SJSA1 (cell line): ENCODE measurements around the gene RHBDD2. TPM values are rescaled to one million over a fixed set of nuclear protein-coding genes. Genes with fewer than 3 reads are reported as not detected.
"Not testable (repeated sequence)": the region's sequence is repeated elsewhere in the genome, so short reads cannot be mapped to it uniquely, and the experiment has no call there.

ENCODE experiments used
- DNase-seq, 2 experiments: peaks; one replicate each; pipeline ENCODE4 v3.0.0-alpha.2; 2015 to 2020; ENCODE audit warnings: low spot score in 2 of 2, low read depth in 1 of 2
- H3K27ac ChIP-seq: fragments of 250-450 bp; sonication (Bioruptor Pico); 2 replicates; pipeline ENCODE4 v1.5.1; 2020; ENCODE audit warnings: mild to moderate bottlenecking, moderate library complexity
- H3K27me3 ChIP-seq: fragments of 250-450 bp; sonication (Bioruptor Pico); replicated peaks from 2 replicates; pipeline ENCODE4 v1.5.1; 2020; ENCODE audit warnings: mild to moderate bottlenecking, moderate library complexity
- H3K36me3 ChIP-seq: fragments of 250-450 bp; sonication (Bioruptor Pico); 2 replicates; pipeline ENCODE4 v1.5.1; 2020; ENCODE audit warnings: mild to moderate bottlenecking
- H3K4me1 ChIP-seq: fragments of 250-450 bp; sonication (Bioruptor Pico); replicated peaks from 2 replicates; pipeline ENCODE4 v1.6.1; 2021; ENCODE audit warnings: mild to moderate bottlenecking
- H3K4me3 ChIP-seq: fragments of 250-450 bp; sonication (Bioruptor Pico); 2 replicates; pipeline ENCODE4 v1.5.1; 2020; ENCODE audit warnings: mild to moderate bottlenecking
- H3K9me3 ChIP-seq: fragments of 250-450 bp; sonication (Bioruptor Pico); replicated peaks from 2 replicates; pipeline ENCODE4 v1.5.1; 2020; ENCODE audit warnings: mild to moderate bottlenecking
- total RNA-seq: library from RNA; depleted of rRNA; stranded (reverse); fragments of >200 nt; shearing (Covaris generic); gene quantifications from 2 replicates; pipeline ENCODE4 v1.2.3, GENCODE V29; 2014

RHBDD2 gene
- total RNA-seq, 1 experiment from 2014 or later, result 46.2 TPM

DNA sequence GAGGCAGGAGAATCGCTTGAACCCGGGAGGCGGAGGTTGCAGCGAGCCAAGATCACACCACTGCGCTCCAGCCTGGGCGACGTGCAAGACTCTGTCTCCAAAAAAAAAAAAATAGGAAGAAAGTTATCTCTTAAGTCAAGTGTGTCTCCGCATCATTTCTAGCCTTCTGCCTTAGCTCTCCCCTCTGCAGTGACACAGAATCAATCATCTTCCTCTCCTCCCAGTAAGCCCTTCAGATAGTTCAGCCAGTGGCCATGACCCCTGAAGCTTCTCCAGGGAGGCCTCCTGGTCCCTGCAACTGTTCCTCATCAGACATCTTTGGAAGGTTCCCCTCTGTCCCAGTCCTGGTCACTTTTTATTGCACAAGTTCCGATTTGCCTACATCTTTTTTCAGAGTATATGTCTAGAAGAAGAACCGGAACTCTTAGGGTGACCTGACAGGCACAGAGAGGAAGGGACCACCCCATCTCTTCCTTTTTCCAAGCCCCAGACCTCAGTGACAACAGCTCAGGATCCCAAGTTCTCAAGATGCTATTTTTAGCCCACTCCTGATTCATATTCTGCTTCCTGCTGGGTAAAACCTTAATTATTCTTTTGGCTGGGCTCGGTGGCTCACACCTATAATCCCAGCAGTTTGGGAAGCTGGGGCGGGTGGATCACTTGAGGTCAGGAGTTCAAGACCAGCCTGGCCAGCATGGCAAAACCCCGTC is 6.6 kb upstream of the RHBDD2 start:
- Histone ChIP-seq H3K36me3 (no peaks in the 10 kb centered on the region), H3K27ac (0 out of 2 replicates have a peak overlapping the region, but pooled peaks have one; percentile 29), H3K9me3 (no peaks in the 10 kb centered on the region), H3K4me3 (no peak overlapping the region), H3K4me1 (peaks cover 11% of the 10 kb centered on the region), H3K27me3 (no peaks in the 10 kb centered on the region)
- DNase-seq, result peak in 1 of 2 experiments; percentile 16

DNA sequence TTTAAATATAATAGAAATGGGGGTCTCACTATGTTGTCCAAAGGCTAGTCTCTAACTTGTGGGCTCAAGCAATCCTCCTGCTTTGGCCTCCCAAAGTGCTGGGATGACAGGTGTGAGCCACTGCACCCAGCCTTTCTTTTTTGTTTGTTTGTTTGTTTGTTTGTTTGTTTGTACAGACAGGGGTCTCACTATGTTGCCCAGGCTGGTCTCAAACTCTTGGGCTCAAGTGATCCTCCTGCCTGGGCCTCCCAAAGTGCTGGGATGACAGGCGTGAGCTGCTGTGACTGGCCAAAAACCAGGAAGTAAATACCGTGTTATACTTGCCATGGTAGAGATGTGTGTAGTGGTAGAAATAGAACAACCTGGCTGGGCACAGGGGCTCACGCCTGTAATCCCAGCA is 4.7 kb upstream of the RHBDD2 start:
- H3K27me3 ChIP-seq, result not testable (repeated sequence)

DNA sequence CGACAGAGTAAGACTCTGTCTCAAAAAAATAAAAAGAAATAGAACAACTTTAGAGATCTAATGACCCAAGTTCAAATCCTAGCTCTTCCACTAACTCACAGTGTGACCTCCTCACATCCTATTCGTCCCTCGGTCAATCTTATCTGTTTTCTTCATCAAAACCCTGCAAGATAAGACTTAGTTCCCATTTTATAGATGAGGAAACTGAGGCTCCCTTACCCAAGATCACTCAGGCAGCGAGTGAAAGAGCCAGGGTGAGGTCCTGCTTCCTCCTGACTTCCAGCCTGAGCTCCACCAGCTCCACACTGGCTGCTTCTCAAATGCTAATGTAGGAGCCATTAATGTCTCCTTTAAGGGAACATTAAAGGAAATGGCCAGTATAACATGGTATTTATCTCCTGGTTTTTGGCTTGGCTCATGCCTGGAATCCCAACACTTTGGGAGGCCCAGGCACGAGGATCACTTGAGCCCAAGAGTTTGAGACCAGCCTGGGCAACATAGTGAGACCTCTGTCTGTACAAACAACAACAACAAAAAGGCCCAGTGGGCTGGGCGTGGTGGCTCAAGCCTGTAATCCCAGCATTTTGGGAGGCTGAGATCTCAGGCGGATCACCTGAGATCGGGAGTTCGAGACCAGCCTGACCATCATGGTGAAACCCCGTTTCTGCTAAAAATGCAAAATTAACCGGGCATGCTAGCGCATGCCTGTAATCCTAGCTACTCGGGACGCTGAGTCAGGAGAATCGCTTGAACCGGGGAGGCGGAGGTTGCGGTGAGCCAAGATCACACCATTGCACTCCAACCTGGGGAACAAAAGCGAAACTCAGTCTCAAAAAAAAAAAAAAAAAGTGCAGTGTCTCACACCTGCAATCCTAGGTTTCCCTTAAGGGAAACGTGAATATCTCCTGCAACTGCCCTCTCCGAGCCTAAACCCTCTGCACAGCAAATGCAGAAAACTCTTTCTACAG is 3.4 kb upstream of the RHBDD2 start:
- DNase-seq, result no peak
- Histone ChIP-seq H3K27me3 (no peaks in the 10 kb centered on the region), H3K4me1 (peaks cover 20% of the 10 kb centered on the region), H3K36me3 (peaks cover 12% of the 10 kb centered on the region), H3K9me3 (no peaks in the 10 kb centered on the region; the same call in 1 of the 2 replicates), H3K4me3 (no peak overlapping the region), H3K27ac (no peak overlapping the region)

More for the DNA sequence above, 4.7 kb upstream of the RHBDD2 start:
- peaks cover 14% of the 10 kb centered on the region for H3K4me1 ChIP-seq
- DNase-seq, H3K27ac ChIP-seq, H3K4me3 ChIP-seq, H3K36me3 ChIP-seq, H3K9me3 ChIP-seq: not testable (repeated sequence)

DNA sequence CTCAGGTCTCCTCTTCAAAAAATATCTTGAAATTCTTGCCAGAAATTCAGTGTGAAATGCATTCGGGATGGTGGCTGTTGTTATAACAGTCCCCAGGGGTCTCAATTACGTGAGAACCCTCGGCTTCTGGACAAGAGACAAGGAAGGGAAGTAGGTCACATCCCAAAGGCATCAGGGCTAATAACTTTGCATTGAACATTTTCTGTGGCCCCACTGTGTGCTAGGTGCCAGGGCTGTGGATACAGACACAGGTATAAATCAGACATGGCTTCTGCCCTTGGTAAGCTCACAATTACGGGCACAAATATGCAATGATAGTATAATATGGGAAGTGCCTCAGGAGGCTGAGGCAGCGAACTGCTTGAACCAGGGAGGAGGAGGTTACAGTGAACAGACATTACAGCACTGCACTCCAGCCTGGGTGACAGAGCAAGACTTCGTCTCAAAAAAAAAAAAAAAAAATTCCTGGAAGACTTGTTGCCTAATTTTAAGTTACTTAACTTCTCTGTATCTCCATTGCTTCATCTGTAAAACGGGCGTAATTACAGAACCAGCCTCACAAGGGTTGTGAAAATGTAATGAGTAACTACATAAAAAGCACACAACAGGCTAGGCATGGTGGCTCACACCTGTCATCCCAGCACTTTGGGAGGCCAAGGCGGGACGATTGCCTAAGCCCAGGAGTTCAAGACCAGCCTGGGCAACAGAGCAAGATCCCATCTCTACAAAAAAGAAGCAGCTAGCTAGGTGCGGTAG is 2.5 kb upstream of the RHBDD2 start:
- Histone ChIP-seq H3K9me3 (no peaks in the 10 kb centered on the region; the same call in 1 of the 2 replicates), H3K27ac (no peak overlapping the region), H3K4me1 (peaks cover 23% of the 10 kb centered on the region), H3K27me3 (no peaks in the 10 kb centered on the region), H3K4me3 (no peak overlapping the region), H3K36me3 (peaks cover 21% of the 10 kb centered on the region)
- no peak for DNase-seq

DNA sequence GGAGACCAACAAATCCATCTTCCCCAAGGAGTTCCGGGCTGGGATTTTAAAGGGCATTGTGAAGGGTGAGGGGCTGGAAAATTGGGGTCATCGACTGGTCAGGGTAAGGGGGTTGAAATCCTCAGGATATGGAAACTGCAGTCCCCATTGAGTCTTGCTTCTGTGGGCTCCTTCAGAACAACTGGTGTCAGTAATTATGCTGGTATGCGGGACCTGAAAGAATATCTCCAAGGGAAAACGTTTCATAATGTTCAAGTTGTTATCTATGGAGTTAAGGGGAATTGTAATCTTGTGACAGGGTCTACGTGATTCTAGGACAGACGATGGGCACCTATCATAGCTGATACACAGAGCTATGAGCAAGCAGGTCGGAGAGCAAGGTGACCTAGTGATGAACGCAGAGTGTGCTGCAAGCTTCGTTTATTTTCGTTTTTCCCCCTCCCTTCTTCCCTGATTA is 494 bp upstream of the RHBDD2 start:
- Histone ChIP-seq H3K36me3 (peaks cover 41% of the 10 kb centered on the region), H3K9me3 (no peaks in the 10 kb centered on the region; the same call in 1 of the 2 replicates), H3K4me3 (peak overlapping the region; percentile 84), H3K4me1 (peaks cover 15% of the 10 kb centered on the region), H3K27ac (peak overlapping the region; percentile 32; the same call in 1 of the 2 replicates), H3K27me3 (no peaks in the 10 kb centered on the region)
- DNase-seq, result no peak

DNA sequence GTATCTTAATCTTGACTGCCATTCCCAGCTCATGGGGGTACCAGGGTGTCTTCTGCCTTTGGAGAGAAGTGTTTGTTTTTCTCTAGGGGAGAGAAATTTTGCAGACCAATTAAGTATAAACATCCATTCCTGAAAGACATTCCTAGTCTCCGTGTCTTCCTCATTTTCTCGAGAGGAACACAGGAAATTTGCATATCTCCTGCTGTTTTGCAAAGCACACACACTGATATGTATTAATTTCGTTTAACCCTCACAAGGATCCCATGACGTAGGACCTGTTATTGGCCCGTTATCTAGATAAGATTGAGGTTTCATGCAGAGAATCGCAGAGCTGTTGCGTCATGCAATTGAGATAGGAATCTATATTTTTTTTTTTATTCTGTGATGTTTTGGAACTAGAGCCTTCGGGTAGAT is 944 bp downstream of the RHBDD2 start:
- no peaks in the 10 kb centered on the region for H3K27me3 ChIP-seq
- H3K9me3 ChIP-seq, result no peaks in the 10 kb centered on the region; the same call in 1 of the 2 replicates
- peak overlapping the region; percentile 53 for H3K27ac ChIP-seq
- peaks cover 56% of the 10 kb centered on the region for H3K36me3 ChIP-seq
- H3K4me1 ChIP-seq, result peaks cover 15% of the 10 kb centered on the region
- peak overlapping the region; percentile 84 for H3K4me3 ChIP-seq
- peak in 1 of 2 experiments; percentile 47 for DNase-seq

DNA sequence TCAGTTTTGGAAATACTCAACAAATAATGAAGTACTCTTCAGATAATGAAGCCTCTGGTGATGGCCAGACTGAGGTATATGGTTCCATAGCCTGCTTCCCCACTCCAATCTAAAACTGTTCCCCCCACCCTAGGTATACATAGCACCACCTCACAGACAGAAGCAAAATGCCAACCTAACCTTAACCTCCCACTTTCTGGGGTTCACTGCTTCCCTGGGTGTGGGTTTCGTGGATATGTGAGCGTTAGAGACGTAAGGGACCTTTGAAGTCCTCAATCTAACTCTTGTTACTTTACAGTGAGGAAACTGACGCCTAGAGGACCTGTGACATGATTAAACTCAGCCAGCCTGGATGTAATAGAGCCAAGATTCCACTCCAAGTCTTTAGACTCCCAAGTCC is 1.4 kb downstream of the RHBDD2 start:
- peaks cover 60% of the 10 kb centered on the region for H3K36me3 ChIP-seq
- no peaks in the 10 kb centered on the region; the same call in 1 of the 2 replicates for H3K9me3 ChIP-seq
- peak overlapping the region; percentile 53; the same call in 1 of the 2 replicates for H3K27ac ChIP-seq
- H3K27me3 ChIP-seq, result no peaks in the 10 kb centered on the region
- DNase-seq, result no peak
- peaks cover 15% of the 10 kb centered on the region for H3K4me1 ChIP-seq
- peak overlapping the region; percentile 84 for H3K4me3 ChIP-seq

DNA sequence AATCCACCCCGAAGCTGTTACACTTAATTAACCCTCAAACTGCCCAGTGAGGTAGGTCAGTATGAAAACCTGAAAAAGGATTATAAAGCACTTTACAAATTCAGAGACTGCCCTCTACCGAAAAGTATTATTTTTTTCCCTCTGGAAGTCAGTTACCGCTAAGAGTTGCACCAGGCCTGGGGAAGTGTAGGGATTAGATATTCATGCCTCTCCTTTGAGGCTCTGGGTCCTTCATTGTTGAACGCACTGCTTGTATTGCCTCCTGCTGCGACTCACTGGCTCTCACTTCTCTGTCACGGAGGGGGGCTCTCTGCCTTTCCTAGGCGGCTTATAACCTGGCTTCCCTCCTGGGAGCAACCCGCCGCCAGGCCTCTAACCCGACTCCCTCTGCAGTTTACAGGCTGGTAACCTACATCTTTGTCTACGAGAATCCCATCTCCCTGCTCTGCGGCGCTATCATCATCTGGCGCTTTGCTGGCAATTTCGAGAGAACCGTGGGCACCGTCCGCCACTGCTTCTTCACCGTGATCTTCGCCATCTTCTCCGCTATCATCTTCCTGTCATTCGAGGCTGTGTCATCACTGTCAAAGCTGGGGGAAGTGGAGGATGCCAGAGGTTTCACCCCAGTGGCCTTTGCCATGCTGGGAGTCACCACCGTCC is 2.7 kb downstream of the RHBDD2 start:
- no peak for DNase-seq
- H3K4me3 ChIP-seq, result no peak overlapping the region
- no peaks in the 10 kb centered on the region for H3K27me3 ChIP-seq
- no peaks in the 10 kb centered on the region; the same call in 1 of the 2 replicates for H3K9me3 ChIP-seq
- peaks cover 15% of the 10 kb centered on the region for H3K4me1 ChIP-seq
- no peak overlapping the region for H3K27ac ChIP-seq
- peaks cover 74% of the 10 kb centered on the region for H3K36me3 ChIP-seq

DNA sequence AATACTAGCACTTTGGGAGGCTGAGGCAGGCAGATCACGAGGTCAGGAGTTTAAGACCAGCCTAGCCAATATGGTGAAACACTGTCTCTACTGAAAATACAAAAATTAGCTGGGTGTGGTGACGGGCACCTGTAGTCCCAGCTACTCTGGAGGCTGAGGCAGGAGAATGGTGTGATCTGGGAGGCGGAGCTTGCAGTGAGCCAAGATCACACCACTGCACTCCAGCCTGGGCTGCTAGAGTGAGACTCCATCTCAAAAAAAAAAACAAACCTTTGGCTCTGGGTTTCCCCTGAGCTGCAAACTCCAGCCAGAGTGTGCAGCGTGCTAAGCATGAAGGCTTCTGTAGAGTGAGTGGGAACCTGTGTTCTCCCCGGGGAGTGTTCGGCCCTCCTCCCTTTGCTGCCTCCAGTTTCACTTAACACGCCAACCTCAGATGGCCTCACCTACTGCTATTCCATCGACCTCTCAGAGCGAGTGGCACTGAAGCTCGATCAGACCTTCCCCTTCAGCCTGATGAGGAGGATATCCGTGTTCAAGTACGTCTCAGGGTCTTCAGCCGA is 4.5 kb downstream of the RHBDD2 start:
- DNase-seq, H3K27ac ChIP-seq, H3K27me3 ChIP-seq, H3K9me3 ChIP-seq, H3K4me3 ChIP-seq: not testable (repeated sequence)
- peaks cover 88% of the 10 kb centered on the region for H3K36me3 ChIP-seq
- peaks cover 21% of the 10 kb centered on the region for H3K4me1 ChIP-seq

DNA sequence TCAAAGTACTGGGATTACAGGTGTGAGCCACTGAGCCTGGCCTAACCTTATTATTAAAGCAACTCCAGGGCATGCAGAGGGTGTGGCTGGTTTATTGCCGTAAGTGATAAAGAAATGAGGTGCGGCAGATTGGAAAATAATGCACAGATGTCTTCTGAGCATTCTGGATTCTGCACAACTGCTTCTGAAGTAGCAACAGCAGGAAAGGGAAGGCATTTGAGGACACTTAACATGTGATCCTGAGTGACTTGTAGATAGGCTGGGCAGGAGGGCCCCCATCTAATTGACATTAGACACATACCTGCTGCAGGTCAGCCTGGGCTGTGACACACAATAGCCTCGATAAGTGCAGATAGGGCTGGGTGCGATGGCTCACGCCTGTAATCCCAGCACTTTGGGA is 5.6 kb downstream of the RHBDD2 start:
- Histone ChIP-seq H3K4me1 (peaks cover 30% of the 10 kb centered on the region), H3K36me3 (peaks cover 93% of the 10 kb centered on the region), H3K9me3 (no peaks in the 10 kb centered on the region), H3K27ac (no peak overlapping the region), H3K27me3 (no peaks in the 10 kb centered on the region), H3K4me3 (no peak overlapping the region)
- no peak for DNase-seq

DNA sequence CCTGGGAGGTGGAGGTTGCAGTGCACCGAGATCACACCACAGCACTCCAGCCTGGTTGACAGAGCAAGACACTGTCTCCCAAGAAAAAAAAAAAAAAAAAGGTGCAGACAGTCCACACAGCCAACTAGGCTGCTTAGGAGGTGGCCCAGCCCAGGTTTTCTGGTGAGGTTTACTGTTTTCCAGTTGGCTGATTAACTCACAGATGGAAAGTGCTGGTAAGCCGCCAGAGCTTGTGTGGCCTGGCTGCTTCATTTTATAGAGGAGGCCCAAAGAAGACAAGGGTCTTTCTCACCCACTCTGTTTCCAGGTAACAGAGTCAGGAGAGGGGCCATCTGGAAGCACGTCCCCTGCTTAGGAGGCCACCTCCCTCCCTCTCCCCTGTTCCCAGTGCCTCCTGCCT is 6.2 kb downstream of the RHBDD2 start:
- no peak overlapping the region for H3K4me3 ChIP-seq
- H3K27ac ChIP-seq, result no peak overlapping the region
- no peaks in the 10 kb centered on the region for H3K27me3 ChIP-seq
- peaks cover 89% of the 10 kb centered on the region for H3K36me3 ChIP-seq
- no peak for DNase-seq
- H3K9me3 ChIP-seq, result no peaks in the 10 kb centered on the region
- peaks cover 33% of the 10 kb centered on the region for H3K4me1 ChIP-seq

DNA sequence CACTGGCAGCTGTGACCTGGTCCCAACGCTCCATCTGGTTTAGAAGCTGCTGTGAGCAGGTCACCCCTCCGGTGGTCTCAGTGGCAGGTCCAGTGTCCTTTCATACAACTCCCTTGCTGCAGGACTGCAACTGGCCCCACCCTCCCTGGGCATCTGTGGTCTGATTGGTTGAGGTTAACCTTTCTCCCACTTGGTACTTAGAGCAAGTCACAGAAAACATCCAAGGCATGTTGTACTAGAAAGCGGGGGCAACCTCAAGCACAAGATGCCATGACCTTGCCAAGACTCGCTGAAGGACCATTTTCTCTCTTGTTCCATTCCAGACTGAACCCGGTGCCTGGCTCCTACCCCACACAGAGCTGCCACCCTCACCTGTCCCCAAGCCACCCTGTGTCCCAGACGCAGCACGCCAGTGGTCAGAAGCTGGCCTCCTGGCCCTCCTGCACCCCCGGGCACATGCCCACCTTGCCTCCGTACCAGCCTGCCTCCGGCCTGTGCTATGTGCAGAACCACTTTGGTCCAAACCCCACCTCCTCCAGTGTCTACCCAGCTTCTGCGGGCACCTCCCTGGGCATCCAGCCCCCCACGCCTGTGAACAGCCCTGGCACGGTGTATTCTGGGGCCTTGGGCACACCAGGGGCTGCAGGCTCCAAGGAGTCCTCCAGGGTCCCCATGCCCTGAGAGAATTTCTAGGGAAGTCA is 9.0 kb downstream of the RHBDD2 start:
- H3K36me3 ChIP-seq, result peaks cover 61% of the 10 kb centered on the region
- no peak overlapping the region for H3K4me3 ChIP-seq
- no peak for DNase-seq
- H3K27ac ChIP-seq, result peak overlapping the region; percentile 76; the same call in 1 of the 2 replicates
- peaks cover 54% of the 10 kb centered on the region for H3K4me1 ChIP-seq
- H3K9me3 ChIP-seq, result 0 out of 2 replicates have a peak, but pooled peaks cover 3% of the 10 kb centered on the region
- no peaks in the 10 kb centered on the region for H3K27me3 ChIP-seq
